ENCODE measurements around the gene CFAP20.

DNA sequence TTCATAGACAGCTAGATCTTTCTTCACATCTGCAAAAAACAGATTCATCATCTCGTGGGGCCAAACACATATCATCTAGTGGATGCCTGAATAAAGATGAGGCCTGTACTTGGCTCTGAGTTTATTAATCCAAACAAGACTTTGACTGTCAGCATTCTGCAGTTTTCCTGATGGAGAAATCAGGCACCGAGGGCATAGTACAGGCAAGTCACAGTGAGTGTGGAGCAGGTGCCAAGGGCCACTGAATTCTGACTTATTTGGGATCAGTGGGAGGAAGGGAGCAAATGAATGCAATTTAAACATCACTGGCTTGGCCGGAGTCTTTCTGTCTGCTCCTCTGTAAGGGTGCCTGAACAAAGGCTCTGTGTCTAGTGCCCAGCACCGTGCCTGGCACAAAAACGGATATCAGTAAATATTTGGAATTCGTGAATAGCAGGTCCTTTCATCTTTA lies 975 bp downstream of the CFAP20 start:
- TF ChIP-seq POLR2A (IDR thresholded peaks at IDR 0.05; ENCODE audit: low read length) (no peak), POLR2AphosphoS2 (conservative IDR thresholded peaks at IDR 0.05; ENCODE audit: low read length) (no peak), EP300 (IDR thresholded peaks at IDR 0.05) (no peak), BHLHE40 (IDR thresholded peaks at IDR 0.05; ENCODE audit: low read depth, low read length) (no peak)
- TF ChIP-seq, protein P1, sequence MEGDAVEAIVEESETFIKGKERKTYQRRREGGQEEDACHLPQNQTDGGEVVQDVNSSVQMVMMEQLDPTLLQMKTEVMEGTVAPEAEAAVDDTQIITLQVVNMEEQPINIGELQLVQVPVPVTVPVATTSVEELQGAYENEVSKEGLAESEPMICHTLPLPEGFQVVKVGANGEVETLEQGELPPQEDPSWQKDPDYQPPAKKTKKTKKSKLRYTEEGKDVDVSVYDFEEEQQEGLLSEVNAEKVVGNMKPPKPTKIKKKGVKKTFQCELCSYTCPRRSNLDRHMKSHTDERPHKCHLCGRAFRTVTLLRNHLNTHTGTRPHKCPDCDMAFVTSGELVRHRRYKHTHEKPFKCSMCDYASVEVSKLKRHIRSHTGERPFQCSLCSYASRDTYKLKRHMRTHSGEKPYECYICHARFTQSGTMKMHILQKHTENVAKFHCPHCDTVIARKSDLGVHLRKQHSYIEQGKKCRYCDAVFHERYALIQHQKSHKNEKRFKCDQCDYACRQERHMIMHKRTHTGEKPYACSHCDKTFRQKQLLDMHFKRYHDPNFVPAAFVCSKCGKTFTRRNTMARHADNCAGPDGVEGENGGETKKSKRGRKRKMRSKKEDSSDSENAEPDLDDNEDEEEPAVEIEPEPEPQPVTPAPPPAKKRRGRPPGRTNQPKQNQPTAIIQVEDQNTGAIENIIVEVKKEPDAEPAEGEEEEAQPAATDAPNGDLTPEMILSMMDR (IDR thresholded peaks at IDR 0.05), result no peak
- TF ChIP-seq, protein P2, sequence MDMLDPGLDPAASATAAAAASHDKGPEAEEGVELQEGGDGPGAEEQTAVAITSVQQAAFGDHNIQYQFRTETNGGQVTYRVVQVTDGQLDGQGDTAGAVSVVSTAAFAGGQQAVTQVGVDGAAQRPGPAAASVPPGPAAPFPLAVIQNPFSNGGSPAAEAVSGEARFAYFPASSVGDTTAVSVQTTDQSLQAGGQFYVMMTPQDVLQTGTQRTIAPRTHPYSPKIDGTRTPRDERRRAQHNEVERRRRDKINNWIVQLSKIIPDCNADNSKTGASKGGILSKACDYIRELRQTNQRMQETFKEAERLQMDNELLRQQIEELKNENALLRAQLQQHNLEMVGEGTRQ (IDR thresholded peaks at IDR 0.05), result no peak
- TF ChIP-seq, protein P3, sequence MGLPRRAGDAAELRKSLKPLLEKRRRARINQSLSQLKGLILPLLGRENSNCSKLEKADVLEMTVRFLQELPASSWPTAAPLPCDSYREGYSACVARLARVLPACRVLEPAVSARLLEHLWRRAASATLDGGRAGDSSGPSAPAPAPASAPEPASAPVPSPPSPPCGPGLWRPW (IDR thresholded peaks at IDR 0.05), result no peak
- TF ChIP-seq, protein P4, sequence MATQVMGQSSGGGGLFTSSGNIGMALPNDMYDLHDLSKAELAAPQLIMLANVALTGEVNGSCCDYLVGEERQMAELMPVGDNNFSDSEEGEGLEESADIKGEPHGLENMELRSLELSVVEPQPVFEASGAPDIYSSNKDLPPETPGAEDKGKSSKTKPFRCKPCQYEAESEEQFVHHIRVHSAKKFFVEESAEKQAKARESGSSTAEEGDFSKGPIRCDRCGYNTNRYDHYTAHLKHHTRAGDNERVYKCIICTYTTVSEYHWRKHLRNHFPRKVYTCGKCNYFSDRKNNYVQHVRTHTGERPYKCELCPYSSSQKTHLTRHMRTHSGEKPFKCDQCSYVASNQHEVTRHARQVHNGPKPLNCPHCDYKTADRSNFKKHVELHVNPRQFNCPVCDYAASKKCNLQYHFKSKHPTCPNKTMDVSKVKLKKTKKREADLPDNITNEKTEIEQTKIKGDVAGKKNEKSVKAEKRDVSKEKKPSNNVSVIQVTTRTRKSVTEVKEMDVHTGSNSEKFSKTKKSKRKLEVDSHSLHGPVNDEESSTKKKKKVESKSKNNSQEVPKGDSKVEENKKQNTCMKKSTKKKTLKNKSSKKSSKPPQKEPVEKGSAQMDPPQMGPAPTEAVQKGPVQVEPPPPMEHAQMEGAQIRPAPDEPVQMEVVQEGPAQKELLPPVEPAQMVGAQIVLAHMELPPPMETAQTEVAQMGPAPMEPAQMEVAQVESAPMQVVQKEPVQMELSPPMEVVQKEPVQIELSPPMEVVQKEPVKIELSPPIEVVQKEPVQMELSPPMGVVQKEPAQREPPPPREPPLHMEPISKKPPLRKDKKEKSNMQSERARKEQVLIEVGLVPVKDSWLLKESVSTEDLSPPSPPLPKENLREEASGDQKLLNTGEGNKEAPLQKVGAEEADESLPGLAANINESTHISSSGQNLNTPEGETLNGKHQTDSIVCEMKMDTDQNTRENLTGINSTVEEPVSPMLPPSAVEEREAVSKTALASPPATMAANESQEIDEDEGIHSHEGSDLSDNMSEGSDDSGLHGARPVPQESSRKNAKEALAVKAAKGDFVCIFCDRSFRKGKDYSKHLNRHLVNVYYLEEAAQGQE (IDR thresholded peaks at IDR 0.05), result no peak

Measured in A549 (cell line).